Measurements from ENCODE around the gene CMIP.
A peak's percentile ranks its signal among the peaks of the same experiment; 100 is the strongest.

Gene CMIP

GRCh38 chr16:81485824-81486539 lies 41.4 kb downstream of the CMIP start:
- Histone ChIP-seq H3K4me1 (peaks cover 96 to 100% (median 98%) of the 10 kb centered on the region in 10 experiments), H3K9ac (peak overlapping the region in 7 of 11 experiments; percentile 21 to 62 (median 30); a peak in 7 of 22 replicates), H3K27me3 (no peaks in the 10 kb centered on the region), H3K36me3 (peaks cover 0 to 53% (median 15%) of the 10 kb centered on the region in 11 experiments; a peak in 15 of 22 replicates), H4K20me1 (peaks cover 12 to 87% (median 38%) of the 10 kb centered on the region in 11 experiments; a peak in 20 of 22 replicates), H3K4me2 (peak overlapping the region; percentile 4 to 98 (median 92); a peak in 18 of 22 replicates), H3K27ac (peak overlapping the region in 10 of 11 experiments; percentile 8 to 98 (median 92); a peak in 19 of 22 replicates), H3K9me3 (replicated peaks in 1 of 11) (no peaks in the 10 kb centered on the region), H3K4me3 (no peak overlapping the region)
- no peak for TF ChIP-seq Cebpa-rat (IDR thresholded peaks at IDR 0.05)

- Histone ChIP-seq H4K20me1 (peaks cover 12 to 93% (median 44%) of the 10 kb centered on the region in 11 experiments; a peak in 20 of 22 replicates), H3K27me3 (no peaks in the 10 kb centered on the region), H3K4me1 (peaks cover 96 to 100% (median 100%) of the 10 kb centered on the region in 10 experiments), H3K9me3 (replicated peaks in 1 of 11) (no peaks in the 10 kb centered on the region), H3K4me2 (peak overlapping the region; percentile 4 to 98 (median 92); a peak in 18 of 22 replicates), H3K36me3 (peaks cover 0 to 53% (median 18%) of the 10 kb centered on the region in 11 experiments; a peak in 15 of 22 replicates), H3K9ac (peak overlapping the region in 7 of 11 experiments; percentile 21 to 62 (median 31); a peak in 10 of 22 replicates), H3K4me3 (no peak overlapping the region), H3K27ac (peak overlapping the region in 9 of 11 experiments; percentile 16 to 98 (median 92); a peak in 19 of 22 replicates)
- TF ChIP-seq Cebpa-rat (IDR thresholded peaks at IDR 0.05) = no peak
Measured at GRCh38 chr16:81486540-81487061, 42.0 kb downstream of the CMIP start.

- peak overlapping the region in 9 of 11 experiments; percentile 7 to 98 (median 91); a peak in 17 of 22 replicates for H3K27ac ChIP-seq
- H4K20me1 ChIP-seq = peaks cover 12 to 99% (median 49%) of the 10 kb centered on the region in 11 experiments; a peak in 20 of 22 replicates
Measured at GRCh38 chr16:81487301-81487720, 42.7 kb downstream of the CMIP start.

GRCh38 chr16:81488687-81489411 lies 44.2 kb downstream of the CMIP start:
- Histone ChIP-seq H3K27ac (peak overlapping the region in 10 of 11 experiments; percentile 39 to 90 (median 86); a peak in 18 of 22 replicates), H3K4me1 (peaks cover 96 to 100% (median 100%) of the 10 kb centered on the region in 10 experiments), H3K36me3 (peaks cover 0 to 56% (median 12%) of the 10 kb centered on the region in 11 experiments; a peak in 12 of 22 replicates), H3K4me2 (peak overlapping the region; percentile 84 to 98 (median 92)), H3K9ac (peak overlapping the region; percentile 25 to 67 (median 61); a peak in 20 of 22 replicates), H3K27me3 (no peaks in the 10 kb centered on the region), H3K4me3 (peak overlapping the region in 3 of 10 experiments; percentile 8 to 25 (median 19); a peak in 3 of 20 replicates), H4K20me1 (peaks cover 12 to 100% (median 60%) of the 10 kb centered on the region in 11 experiments; a peak in 20 of 22 replicates), H3K9me3 (replicated peaks in 1 of 11) (no peaks in the 10 kb centered on the region)
- no peak for TF ChIP-seq Cebpa-rat (IDR thresholded peaks at IDR 0.05)

More at GRCh38 chr16:81487301-81487720, 42.7 kb downstream of the CMIP start:
- Histone ChIP-seq H3K9me3 (replicated peaks in 1 of 11) (no peaks in the 10 kb centered on the region), H3K4me3 (no peak overlapping the region), H3K4me2 (peak overlapping the region; percentile 31 to 98 (median 92)), H3K27me3 (no peaks in the 10 kb centered on the region), H3K9ac (peak overlapping the region in 6 of 11 experiments; percentile 0 to 62 (median 39); a peak in 10 of 22 replicates), H3K36me3 (peaks cover 0 to 53% (median 18%) of the 10 kb centered on the region in 11 experiments; a peak in 15 of 22 replicates), H3K4me1 (peaks cover 96 to 100% (median 100%) of the 10 kb centered on the region in 10 experiments)
- no peak for TF ChIP-seq Cebpa-rat (IDR thresholded peaks at IDR 0.05)

- no peaks in the 10 kb centered on the region for H3K9me3 ChIP-seq (replicated peaks in 1 of 11)
- H3K4me3 ChIP-seq = peak overlapping the region in 5 of 10 experiments; percentile 8 to 25 (median 19); a peak in 4 of 20 replicates
- no peak for TF ChIP-seq Cebpa-rat (IDR thresholded peaks at IDR 0.05)
- H3K27ac ChIP-seq = peak overlapping the region in 10 of 11 experiments; percentile 39 to 90 (median 86); a peak in 19 of 22 replicates
- H4K20me1 ChIP-seq = peaks cover 12 to 100% (median 68%) of the 10 kb centered on the region in 11 experiments; a peak in 20 of 22 replicates
- H3K27me3 ChIP-seq = no peaks in the 10 kb centered on the region
- H3K36me3 ChIP-seq = peaks cover 0 to 56% (median 11%) of the 10 kb centered on the region in 11 experiments; a peak in 13 of 22 replicates
- H3K9ac ChIP-seq = peak overlapping the region in 10 of 11 experiments; percentile 44 to 67 (median 62); a peak in 19 of 22 replicates
- peak overlapping the region; percentile 84 to 98 (median 92) for H3K4me2 ChIP-seq
- H3K4me1 ChIP-seq = peaks cover 96 to 100% (median 100%) of the 10 kb centered on the region in 10 experiments
Measured at GRCh38 chr16:81489547-81490267, 45.1 kb downstream of the CMIP start.

- Histone ChIP-seq H3K9me3 (replicated peaks in 1 of 11) (no peaks in the 10 kb centered on the region), H3K4me1 (peaks cover 99 to 100% (median 100%) of the 10 kb centered on the region in 10 experiments), H3K27me3 (no peaks in the 10 kb centered on the region), H4K20me1 (peaks cover 12 to 100% (median 88%) of the 10 kb centered on the region in 11 experiments; a peak in 20 of 22 replicates), H3K4me3 (0 out of 20 replicates have a peak overlapping the region, but pooled peaks of 2 of the 10 experiments have one; percentile 21 to 27), H3K4me2 (peak overlapping the region; percentile 84 to 98 (median 92)), H3K27ac (peak overlapping the region; percentile 37 to 90 (median 85); a peak in 21 of 22 replicates), H3K36me3 (peaks cover 0 to 45% (median 2%) of the 10 kb centered on the region in 11 experiments; a peak in 9 of 22 replicates), H3K9ac (peak overlapping the region; percentile 42 to 80 (median 75); a peak in 20 of 22 replicates)
- no peak for TF ChIP-seq Cebpa-rat (IDR thresholded peaks at IDR 0.05)
Measured at GRCh38 chr16:81491541-81492188, 47.1 kb downstream of the CMIP start.

GRCh38 chr16:81492311-81492761 lies 47.7 kb downstream of the CMIP start:
- Histone ChIP-seq H3K4me1 (peaks cover 100% of the 10 kb centered on the region in 10 experiments), H3K9ac (peak overlapping the region; percentile 42 to 80 (median 75)), H3K4me3 (peak overlapping the region in 4 of 10 experiments; percentile 17 to 27 (median 20); a peak in 5 of 20 replicates), H3K9me3 (replicated peaks in 1 of 11) (no peaks in the 10 kb centered on the region), H3K36me3 (peaks cover 0 to 45% (median 0%) of the 10 kb centered on the region in 11 experiments; a peak in 9 of 22 replicates), H3K27me3 (no peaks in the 10 kb centered on the region), H3K27ac (peak overlapping the region; percentile 37 to 90 (median 85); a peak in 21 of 22 replicates), H3K4me2 (peak overlapping the region; percentile 84 to 98 (median 92)), H4K20me1 (peaks cover 12 to 100% (median 90%) of the 10 kb centered on the region in 11 experiments; a peak in 20 of 22 replicates)
- TF ChIP-seq Cebpa-rat (IDR thresholded peaks at IDR 0.05) = no peak
